ENCODE data around the gene GPNMB.

GRCh38 chr7:23210506-23210905, 36.1 kb upstream of the GPNMB start:
- no peak for TF ChIP-seq CTCF (IDR thresholded peaks at IDR 0.05; ENCODE audit: low read depth, low read length, poor library complexity, severe bottlenecking)
- TF ChIP-seq EZH2phosphoT487 (IDR thresholded peaks at IDR 0.05; ENCODE audit: borderline replicate concordance, low read length), result no peak

All from DOHH2 (cell line).